ENCODE data around the gene ALPG.
"Not testable (repeated sequence)": the region's sequence is repeated elsewhere in the genome, so short reads cannot be mapped to it uniquely, and the experiment has no call there.

Gene ALPG

DNA sequence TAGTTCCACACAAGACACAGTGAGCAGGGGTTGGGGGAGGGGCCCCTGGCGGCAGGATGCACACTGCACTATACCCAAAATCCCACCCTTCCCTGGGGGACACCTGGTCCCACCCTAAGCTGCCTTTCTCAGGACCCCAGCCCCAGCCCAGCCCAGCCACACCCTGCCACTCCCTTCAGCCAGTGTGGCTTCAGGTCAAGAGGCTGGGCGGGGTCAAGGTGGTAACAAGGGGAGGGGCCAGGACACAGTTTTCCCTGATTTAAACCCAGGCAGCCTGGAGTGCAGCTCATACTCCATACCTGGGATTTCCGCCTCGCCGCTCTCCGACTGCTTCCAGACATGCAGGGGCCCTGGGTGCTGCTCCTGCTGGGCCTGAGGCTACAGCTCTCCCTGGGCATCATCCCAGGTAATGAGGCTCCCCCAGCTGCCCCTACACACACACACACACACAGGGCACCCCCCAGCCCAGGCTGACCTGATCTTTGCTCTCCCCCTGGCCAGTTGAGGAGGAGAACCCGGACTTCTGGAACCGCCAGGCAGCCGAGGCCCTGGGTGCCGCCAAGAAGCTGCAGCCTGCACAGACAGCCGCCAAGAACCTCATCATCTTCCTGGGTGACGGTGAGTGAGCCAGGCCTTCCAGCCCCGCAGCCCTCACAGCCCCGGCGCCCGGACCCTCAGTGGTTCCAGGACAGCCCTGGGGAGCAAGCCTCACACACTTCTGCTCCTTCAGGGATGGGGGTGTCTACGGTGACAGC is at the start of gene ALPG:
Gene ALPG, plus strand, starts transcription at position 289 of the 755 bp plus-strand sequence. Its CDS starts 51 bp downstream, at position 340.
- DNase-seq: no peak

DNA sequence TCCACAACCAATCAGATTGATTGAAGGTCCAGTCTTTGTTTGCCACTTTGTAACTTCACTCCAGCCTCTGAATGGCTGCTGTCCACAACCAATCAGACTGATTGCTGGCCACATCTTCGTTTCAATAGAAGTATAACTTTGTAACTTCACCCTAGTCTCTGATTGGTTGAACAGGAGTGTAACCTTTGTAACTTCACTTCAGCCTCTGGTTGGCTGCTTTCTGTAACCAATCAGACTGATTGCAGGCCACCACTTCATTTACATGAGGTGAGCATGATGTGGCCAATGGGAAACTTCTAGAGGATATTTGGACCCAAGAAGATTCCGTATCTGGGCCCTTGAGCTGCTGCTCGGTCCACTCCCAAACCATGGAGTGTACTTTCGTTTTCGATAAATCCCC is 45.0 kb upstream of the ALPG start:
- no peak for DNase-seq

DNA sequence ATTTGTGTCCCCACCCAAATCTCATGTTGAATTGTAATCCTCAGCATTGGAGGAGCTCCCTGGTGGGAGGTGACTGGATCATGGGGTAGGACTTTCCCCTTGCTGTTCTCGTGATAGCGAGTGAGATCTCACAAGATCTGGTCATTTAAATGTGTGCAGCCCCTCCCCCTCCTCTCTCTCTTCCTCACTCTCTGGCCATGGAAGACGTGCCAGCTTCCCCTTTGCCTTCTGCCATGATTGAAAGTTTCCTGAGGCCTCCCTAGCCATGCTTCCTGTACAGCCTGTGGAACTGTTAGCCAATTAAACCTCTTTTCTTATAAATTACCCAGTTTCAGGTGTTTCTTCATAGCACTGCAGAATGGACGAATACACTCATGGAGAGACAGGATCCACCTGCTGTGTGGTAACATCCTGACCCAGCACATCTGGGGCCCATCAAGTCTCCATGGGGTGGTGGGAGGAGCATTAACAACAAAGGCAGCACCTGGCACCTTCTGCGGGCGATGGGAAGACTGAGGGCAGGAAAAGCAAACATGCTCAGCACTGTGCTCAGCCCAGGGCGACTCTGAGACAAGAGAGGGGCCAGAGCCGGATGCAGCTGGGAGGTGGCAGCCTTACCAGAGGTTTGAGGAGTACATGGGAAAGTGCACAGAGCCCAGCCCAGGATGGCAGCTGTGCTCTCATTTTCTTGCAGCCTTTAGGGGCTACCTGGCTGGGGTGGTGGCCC is 44.3 kb upstream of the ALPG start:
- no peak for DNase-seq

DNA sequence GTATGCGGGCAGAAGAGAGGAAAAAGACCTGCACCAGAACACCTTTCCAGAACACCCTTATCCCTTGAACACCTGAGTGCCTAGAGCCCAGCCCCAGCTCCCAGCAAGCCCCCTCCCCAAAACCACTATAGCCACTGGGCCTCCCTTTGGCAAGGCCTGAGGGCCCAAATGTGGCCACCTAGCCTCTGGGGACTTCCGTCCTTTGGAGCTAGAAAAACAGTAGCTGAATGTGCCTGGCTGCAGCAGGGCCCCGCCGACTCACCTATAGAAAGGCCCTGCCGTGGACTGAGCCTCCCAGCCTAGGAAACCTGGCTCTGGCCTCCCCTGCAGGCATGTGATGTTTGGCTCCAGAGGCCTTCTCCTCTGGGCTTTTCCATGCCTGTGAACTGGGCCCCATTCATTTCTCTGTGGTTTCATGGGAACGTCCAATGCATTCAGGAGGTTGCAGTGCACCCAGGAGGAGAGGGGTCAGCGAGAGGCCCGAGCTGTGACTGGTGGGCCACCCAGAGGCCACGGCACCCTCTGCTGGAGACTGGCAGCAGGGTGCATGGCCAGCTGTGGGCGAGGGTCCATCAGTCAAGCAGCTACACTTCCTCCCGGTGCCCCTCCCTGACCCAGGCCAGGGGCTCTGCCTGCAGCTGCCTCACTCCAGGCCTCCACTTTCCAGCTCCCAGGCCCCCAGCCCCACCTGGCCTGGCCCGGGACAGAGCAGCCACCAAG is 43.4 kb upstream of the ALPG start:
- not testable (repeated sequence) for DNase-seq

DNA sequence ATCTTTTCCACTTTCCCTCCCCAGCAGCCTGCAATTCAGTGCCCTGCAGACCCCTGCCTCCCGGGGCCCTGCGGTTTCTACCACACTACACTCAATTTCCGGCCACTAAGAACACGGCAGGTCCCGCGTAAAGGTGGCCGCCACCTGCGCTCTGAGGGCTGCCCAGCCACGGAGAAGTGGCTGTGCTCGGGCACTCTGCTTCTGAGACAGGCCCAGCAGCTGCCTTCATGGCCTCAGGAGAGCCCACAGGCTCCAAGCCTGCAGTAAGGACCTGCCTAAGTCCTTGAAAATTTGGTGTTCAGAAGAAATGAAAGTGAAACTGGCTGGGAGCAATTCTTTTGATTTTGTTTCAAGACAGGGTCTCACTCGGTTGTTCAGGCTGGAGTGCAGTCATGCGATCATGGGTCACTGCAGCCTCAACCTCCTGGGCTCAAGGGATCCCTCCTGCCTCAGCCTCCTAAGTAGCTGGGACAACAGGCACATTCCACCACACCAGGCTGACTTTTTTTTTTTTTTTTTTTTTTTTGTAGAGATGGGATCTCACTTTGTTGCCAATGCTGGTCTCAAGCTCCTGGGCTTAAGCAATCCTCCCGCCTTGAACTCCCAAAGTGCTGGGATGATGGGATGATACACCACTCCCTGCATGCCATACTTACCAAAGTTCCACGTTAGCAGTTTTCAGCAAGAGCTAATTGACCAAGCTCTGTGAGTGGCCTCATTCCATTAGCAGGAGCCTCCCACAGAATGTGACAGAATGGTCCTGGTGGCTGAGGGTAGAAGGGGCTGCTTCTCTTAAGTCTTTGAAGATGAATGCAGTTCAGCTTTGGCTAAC is 42.6 kb upstream of the ALPG start:
- DNase-seq: peak in 1 of 2 experiments; percentile 42

DNA sequence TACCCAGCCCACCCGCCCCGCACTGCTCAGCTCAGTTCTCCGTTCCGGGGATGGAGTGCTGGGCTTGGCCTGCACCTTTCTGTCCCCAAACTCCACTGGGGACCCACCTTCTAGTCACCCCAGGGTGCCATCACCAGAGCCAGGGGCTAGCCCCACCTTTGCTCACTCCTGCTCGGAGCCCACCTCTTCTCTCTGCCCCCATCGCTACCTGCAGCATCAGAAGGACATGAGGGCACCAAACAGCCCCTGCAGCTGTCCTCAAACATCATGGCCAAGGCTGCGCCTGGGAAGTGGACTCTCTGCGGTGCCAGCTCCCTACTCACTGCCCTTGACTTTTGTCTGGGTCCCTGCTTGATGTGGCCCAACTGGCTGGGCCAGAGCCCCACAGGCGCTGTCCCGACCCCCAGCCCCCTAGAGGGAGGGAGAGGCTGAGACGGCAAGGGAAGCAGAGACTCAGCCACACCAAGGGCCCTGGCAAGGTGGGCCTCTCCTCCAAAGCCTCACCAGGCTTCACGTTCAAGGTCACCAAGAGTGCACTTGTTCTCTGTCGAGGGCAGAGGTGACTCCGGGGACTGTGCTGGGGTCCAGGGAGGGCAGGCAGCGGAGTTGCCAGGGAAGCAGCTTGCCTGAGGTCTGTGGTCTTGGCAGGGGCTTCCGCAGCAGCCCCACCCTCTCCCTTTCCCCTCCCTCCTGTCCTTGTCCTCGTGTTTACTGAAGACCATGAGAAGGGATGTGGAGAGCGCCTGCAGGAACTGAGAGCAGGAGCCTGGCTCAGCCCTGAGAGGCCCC is 41.6 kb upstream of the ALPG start:
- not testable (repeated sequence) for DNase-seq

DNA sequence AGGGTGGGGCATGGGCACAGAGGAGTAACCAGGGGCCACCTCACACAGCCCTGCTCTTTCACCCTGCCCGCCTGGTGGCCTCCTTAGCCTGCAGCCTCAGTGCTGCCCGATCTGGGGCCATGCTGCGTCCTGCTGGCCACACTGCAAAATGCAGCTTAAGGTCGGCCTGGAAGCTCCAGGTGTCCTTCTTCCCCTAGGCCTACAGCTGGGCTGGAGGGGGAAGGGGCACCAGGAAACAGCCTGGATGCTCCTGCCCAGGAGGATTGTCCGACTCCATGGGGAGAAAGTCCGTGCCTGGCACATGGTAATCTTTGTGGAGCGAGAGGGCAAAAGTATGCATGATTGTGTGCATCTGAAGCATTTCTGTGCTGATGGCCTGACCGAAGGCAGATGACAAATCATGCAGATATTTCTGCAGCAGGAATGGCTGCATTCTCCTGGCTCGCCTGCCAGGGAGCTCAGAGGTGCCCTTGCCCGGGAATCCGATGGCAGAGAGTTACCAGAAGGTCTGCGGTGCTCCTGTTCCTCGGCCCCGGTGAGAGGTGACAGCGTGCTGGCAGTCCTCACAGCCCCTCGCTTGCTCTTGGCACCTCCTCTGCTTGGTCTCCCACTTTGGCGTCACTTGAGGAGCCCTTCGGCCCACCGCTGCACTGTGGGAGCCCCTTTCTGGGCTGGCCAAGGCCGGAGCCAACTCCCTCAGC is 40.9 kb upstream of the ALPG start:
- DNase-seq: no peak

DNA sequence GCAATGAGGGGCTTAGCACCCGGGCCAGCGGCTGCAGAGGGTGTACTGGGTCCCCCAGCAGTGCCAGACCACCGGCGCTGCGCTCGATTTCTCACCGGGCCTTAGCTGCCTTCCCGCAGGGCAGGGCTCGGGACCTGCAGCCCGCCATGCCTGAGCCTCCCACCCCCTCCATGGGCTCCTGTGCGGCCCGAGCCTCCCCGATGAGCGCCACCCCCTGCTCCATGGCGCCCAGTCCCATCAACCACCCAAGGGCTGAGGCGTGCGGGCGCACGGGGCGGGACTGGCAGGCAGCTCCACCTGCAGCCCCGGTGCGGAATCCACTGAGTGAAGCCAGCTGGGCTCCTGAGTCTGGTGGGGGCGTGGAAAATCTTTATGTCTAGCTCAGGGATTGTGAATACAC is 40.2 kb upstream of the ALPG start:
- DNase-seq: not testable (repeated sequence)

DNA sequence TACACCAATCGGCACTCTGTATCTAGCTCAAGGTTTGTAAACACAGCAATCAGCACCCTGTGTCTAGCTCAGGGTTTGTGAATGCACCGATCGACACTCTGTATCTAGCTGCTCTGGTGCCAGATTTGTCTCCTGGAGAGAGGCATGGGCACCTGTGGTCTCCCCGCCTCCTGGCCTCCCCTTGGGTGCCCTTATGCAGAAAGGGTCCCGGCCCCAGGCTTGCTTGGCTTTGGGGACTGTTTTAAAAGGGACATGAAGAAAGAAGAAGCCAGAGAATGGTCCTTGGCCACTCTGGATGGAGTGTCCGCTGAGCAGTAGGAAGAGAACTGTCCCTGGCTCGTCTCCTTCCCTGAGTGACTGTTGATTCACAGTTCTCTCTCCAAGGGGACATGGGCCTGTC is 39.6 kb upstream of the ALPG start:
- DNase-seq: no peak

DNA sequence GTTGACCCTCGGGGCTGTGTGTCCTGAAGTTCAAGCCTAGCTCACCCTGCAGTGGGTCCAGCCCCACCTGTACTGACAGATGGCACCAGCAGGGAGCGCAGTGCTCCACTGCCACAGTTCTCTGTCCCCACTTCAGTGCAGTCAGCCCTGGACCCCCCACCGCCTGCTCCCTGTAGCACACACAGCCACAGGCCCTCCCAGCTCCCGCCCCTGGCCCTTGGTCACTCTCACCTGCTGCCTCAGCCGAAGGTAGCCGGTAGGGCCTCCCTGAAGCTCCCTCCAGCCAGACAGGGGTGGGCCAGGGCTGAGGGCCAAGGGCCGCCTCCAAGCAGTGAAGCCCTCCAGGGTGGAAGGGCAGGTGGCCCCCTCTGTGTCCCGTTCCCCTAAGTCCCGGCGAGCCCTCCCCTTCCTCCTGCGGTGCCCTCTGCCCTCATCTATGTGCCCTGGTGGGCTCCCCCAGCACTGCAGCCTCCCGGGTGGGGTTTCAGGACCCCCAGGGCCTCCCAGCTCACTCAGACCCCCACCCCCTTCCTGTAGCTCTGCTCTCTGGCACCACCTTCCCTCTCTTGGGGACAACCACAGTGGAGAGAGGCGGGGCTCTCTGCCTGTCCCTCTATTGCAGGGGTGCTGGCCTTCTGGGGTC is 38.9 kb upstream of the ALPG start:
- no peak for DNase-seq

DNA sequence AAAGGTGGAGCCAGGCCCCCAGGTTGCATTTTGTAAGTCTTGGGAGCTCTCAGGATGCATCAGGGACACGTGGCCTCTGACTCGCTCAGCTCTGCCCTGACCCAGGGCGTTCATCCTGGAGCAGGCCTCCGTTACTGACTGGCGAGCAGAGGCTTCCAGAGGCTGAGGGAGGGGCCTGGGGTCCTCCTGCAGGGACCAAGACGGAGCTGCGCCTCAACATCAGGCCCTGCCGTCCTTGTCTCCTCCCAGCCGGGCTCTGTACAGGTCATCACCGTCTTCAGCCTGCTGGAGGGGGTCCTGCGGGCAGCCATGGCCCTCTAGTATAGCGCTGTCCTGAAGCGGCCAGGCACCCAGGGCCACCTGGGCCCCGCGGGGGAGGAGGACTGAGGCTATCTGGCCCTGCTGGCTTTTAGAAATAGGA is 38.3 kb upstream of the ALPG start:
- DNase-seq: no peak

DNA sequence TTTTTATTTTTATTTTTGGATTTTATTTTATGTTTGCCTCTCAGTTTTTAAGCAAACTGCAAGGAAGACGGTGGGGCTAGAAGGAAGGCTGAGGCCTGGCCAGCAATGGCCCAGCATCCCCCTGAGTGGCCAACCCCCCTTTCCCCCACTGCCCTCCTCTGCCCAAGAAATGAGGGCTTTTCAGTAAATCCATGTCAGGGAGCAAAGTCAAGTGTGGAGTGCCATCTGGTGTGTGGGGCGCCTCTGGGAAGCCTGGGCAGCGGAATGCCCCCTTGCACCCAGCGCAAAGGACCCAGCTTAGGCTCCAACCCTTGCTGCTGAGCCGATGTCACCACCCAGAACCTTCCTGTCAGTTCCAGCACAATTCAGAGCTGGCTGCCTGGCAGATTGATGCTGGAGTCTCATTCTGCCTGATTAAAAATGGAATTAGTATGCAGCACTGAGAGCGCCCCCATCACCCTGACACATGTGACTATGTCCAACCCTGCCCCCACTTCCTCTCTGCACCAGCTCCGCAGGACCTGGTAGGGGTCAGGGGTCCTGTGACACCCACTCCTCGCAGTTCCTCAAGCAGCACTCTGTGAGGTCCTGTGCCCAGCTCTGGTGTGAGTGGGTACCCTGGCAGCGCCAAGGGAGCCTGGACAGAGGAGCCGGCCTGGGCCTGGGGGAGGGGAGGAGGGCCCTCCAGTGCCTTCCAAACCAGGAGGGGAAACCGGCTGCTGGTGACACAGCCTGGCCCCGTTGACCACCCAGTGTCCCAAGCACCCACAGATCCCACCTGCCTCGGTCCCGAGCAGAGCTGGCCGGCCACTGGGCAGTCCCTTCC is 37.3 kb upstream of the ALPG start:
- DNase-seq: no peak

DNA sequence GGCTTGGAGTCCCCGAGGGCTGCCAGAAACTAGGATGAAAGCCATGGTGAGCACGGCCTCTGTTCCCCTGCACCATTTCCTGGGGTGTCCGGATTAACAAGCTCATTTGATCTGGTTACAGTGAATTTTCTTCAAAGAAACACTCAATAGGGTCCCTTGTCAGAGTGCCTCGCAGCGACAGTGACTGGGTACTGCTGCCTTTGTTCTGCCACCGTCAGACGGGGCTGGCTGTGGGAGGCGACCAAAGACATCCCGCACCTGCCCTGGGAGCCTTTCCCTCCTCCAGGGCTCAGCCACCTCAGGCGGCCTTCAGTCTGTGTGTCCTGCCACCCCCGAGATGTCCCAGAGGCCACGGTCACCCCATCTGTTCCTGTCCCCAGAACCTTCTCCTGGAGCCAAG is 36.6 kb upstream of the ALPG start:
- not testable (repeated sequence) for DNase-seq

DNA sequence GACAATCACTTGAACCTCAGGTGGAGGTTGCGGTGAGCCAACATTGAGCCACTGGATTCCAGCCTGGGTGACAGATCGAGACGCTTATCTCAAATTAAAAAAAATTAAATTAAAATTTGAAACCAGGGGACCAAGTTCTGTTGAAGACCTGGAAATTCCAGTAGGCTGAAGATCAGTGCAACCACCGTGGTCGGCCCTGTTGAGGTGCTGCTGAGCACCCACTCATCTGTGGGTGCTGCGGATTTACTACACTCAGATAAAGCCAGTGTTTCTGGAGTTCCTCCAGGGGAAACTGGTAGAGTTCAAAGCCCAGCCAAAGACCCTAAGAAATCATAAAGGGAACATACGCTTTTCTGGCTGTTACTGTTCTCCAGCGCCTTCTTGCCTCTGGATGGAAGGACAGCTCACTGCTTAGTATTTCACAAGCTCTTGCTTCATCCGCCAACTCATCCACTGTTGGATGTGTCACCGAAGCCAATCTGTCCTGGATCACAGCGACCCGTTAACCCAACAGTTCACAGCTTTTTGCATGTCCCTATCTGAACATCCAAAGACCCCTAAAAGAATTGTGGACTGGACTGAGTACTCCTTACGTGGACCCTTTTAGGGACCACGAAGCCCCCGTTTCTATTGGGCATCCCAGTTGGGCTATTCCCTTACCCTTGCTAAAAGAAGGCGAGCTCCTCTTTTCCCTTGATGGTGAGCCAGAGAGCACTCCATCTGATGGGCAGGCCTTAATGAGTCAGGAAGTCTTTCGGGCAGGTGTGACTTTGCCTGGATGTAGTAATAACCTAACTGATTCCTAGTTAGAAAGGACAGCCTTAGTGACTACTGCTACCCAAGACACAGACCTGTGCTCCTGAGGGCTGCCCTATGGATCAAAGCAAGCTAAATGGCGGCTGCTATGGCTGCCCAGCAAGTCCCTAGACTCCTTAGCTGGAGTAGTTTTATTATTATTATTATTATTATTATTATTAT is 34.1 kb upstream of the ALPG start:
- DNase-seq: peak in 1 of 2 experiments; percentile 11

DNA sequence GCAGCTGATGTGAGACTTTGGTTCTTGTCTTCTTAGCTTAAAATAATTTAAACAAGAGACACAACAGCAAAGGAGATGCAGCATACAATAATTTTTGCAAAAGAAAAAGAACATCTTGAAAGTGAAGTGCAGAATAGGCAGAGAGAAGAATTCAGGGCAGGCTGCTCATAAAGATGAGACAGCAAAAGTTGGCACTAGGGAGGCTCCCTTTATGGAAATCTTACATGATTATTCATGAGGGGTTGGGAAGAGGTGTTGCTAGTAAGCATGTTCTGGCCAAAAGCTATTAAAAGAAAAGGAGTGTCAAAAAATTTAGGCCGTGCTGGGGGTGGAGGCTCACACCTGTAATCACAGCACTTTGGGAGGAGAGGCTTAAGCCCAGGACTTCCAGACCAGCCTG is 32.3 kb upstream of the ALPG start:
- DNase-seq: no peak

DNA sequence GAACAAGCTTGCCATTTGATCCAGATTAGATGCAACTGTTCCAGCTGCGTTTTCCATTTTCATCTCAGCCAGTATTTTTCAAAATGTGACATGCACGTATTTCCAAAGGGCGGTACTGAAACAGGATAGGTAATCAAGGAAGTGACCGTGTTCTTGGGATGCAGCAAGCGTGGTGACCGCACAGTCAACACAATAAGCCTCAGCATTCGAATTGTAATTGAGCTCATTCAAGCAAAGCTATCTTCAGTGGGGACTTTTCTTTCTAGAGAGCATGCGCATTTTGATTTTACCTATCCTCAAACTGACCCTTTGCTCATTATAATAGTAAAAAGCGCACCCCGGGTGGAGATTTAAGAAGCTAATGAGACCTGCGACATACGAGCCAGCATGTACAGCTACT is 31.5 kb upstream of the ALPG start:
- DNase-seq: no peak

DNA sequence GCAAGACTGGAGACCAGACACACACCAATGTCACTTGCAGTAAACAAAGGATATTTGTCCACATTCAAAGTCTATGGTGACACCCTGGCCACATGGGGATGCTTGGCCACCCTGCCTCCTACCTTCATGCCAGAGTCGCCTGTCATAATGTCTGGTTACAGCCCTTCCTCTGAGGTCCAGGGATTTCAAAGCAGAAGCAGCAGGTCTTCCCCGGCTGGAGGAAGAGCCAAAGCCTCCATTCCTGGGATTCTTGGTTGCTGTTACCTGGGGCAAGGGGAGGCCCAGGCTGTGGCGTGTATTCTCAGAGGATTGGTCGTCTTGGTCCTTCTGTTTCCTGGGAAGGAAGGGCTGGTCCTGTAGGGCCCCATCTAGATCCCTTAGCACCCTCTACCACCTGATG is 30.4 kb upstream of the ALPG start:
- DNase-seq: peak in 1 of 2 experiments; percentile 3

DNA sequence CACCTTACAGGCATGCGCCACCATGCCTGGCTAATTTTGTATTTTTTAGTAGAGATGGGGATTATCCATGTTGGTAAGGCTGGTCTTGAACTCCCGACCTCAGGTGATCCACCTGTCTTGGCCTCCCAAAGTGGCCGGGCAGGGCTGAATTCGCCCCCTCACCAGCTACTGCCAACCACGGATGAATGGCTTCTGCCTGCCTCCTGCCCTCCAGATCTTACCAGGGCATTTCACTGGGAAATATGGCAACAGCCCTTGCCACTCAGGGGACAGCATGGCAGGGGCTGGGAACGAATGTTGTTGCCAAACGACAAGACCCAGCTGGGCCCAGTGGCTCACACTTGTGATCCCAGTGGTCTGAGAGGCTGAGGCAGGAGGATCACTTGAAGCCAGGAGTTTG is 29.9 kb upstream of the ALPG start:
- DNase-seq: no peak

DNA sequence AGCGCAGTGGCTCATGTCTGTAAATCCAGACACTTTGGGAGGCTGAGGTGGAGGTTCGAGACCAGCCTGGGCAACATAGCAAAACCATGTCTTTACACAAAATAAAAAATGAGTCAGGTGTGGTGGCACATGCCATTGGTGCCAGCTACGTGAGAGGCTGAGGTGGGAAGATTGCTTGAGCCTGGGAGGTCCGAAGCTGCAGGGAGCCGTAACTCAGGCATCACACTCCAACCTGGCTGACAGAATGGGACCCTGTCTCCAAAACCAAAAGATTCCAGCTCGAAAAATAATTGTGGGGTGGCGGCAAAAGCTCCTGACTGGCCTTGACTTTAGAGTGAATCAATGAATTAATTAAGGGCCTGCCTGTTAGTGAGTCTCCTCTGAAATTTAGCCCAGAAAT is 29.3 kb upstream of the ALPG start:
- no peak for DNase-seq
